Neural progenitor cell (in vitro differentiated cells): ENCODE results near the gene SCLY. TPM values are rescaled to one million over a fixed set of nuclear protein-coding genes. Genes with fewer than 3 reads are reported as not detected.

ENCODE experiments used
- DNase-seq: peaks from one replicate; pipeline ENCODE4 v3.0.0-alpha.2; 2016; ENCODE audit warnings: low spot score
- H2AFZ ChIP-seq: fragments of 200-600 bp; sonication (generic); replicated peaks from 2 replicates; pipeline ENCODE4 v1.6.1; 2016; ENCODE audit warnings: antibody characterized with exemption
- H3F3A ChIP-seq: fragments of 200-600 bp; sonication (generic); 2 replicates; pipeline ENCODE4 v1.6.1; 2016; ENCODE audit warnings: antibody characterized with exemption, low read depth
- H3K27ac ChIP-seq: fragments of 200-600 bp; sonication (generic); 2 replicates; pipeline ENCODE4 v1.5.1; 2016; ENCODE audit warnings: mild to moderate bottlenecking
- H3K27me3 ChIP-seq: fragments of 200-600 bp; sonication (generic); 2 replicates; pipeline ENCODE4 v1.6.1; 2016; ENCODE audit warnings: mild to moderate bottlenecking, moderate library complexity
- H3K36me3 ChIP-seq: fragments of 200-600 bp; sonication (generic); 2 replicates; pipeline ENCODE4 v1.5.1; 2016
- H3K4me1 ChIP-seq: fragments of 200-600 bp; sonication (generic); 2 replicates; pipeline ENCODE4 v1.6.1; 2016; ENCODE audit warnings: mixed run types
- H3K4me2 ChIP-seq: fragments of 200-600 bp; sonication (generic); 2 replicates; pipeline ENCODE4 v1.6.1; 2016
- H3K4me3 ChIP-seq: fragments of 200-600 bp; sonication (generic); 2 replicates; pipeline ENCODE4 v1.5.1; 2016
- H3K79me2 ChIP-seq: fragments of 200-600 bp; sonication (generic); 2 replicates; pipeline ENCODE4 v1.6.1; 2016; ENCODE audit warnings: low read depth
- H3K9ac ChIP-seq: fragments of 200-600 bp; sonication (generic); 2 replicates; pipeline ENCODE4 v1.6.1; 2016
- H3K9me3 ChIP-seq: fragments of 200-600 bp; sonication (generic); 2 replicates; pipeline ENCODE4 v1.5.1; 2016; ENCODE audit warnings: low read depth
- H4K20me1 ChIP-seq: fragments of 200-600 bp; sonication (generic); 2 replicates; pipeline ENCODE4 v1.6.1; 2016; ENCODE audit warnings: low read depth
- H3K27ac Mint-ChIP-seq: 3 replicates; pipeline ENCODE4 v1.8.0; 2021; ENCODE audit warnings: mixed read lengths
- H3K27me3 Mint-ChIP-seq: 2 replicates; pipeline ENCODE4 v1.8.0; 2022; ENCODE audit warnings: low read depth, mild to moderate bottlenecking, inconsistent platforms, moderate library complexity, mixed read lengths; ENCODE audit not compliant: insufficient read depth
- H3K36me3 Mint-ChIP-seq: 3 replicates; pipeline ENCODE4 v1.8.0; 2021; ENCODE audit warnings: mixed read lengths
- H3K4me1 Mint-ChIP-seq: 3 replicates; pipeline ENCODE4 v1.8.0; 2021; ENCODE audit warnings: mixed read lengths
- H3K4me3 Mint-ChIP-seq: 3 replicates; pipeline ENCODE4 v1.8.0; 2021; ENCODE audit warnings: mild to moderate bottlenecking, moderate library complexity, mixed read lengths
- H3K9me3 Mint-ChIP-seq: 3 replicates; pipeline ENCODE4 v1.8.0; 2020; ENCODE audit warnings: mixed read lengths
- CTCF ChIP-seq: fragments of 200-600 bp; sonication (generic); IDR thresholded peaks from 2 replicates; pipeline ENCODE4 v1.5.1; 2017; ENCODE audit warnings: antibody characterized with exemption, mild to moderate bottlenecking
- EZH2 ChIP-seq: fragments of 200-600 bp; sonication (generic); IDR thresholded peaks from 2 replicates; pipeline ENCODE4 v1.6.1; 2017; ENCODE audit warnings: antibody characterized with exemption, mild to moderate bottlenecking, moderate library complexity
- EZH2phosphoT487 ChIP-seq: fragments of 200-600 bp; sonication (generic); IDR thresholded peaks from 2 replicates; pipeline ENCODE4 v1.6.1; 2017; ENCODE audit warnings: antibody characterized with exemption
- total RNA-seq: library from RNA; depleted of rRNA; stranded (reverse); fragments of >200 nt; gene quantifications from 2 replicates; pipeline ENCODE4 v1.2.3, GENCODE V29; 2015; ENCODE audit warnings: low replicate concordance

Gene SCLY
- total RNA-seq, 1 donor from 2014 or later = 44.1 TPM

GRCh38 chr2:238022594-238023157, 38.1 kb upstream of the SCLY start:
- Mint-ChIP-seq H3K36me3 (peaks cover 2% of the 10 kb centered on the region), H3K27me3 (no peaks in the 10 kb centered on the region), H3K9me3 (no peaks in the 10 kb centered on the region), H3K4me1 (no peaks in the 10 kb centered on the region), H3K4me3 (no peak overlapping the region), H3K27ac (no peak overlapping the region)
- Histone ChIP-seq H3K79me2 (no peaks in the 10 kb centered on the region), H2AFZ (no peak overlapping the region), H3K4me3 (no peak overlapping the region), H3K9ac (no peak overlapping the region), H3K9me3 (no peaks in the 10 kb centered on the region), H4K20me1 (peaks cover 5% of the 10 kb centered on the region), H3K27me3 (no peaks in the 10 kb centered on the region), H3F3A (no peaks in the 10 kb centered on the region), H3K36me3 (no peaks in the 10 kb centered on the region), H3K4me1 (no peaks in the 10 kb centered on the region), H3K27ac (no peak overlapping the region), H3K4me2 (no peak overlapping the region)
- TF ChIP-seq EZH2phosphoT487 = no peak
- TF ChIP-seq EZH2 = no peak
- TF ChIP-seq CTCF = no peak
- no peak for DNase-seq

- Histone ChIP-seq H3K79me2 (no peaks in the 10 kb centered on the region), H4K20me1 (peaks cover 9% of the 10 kb centered on the region), H3K27me3 (no peaks in the 10 kb centered on the region), H3K4me1 (no peaks in the 10 kb centered on the region), H3K4me2 (no peak overlapping the region), H2AFZ (no peak overlapping the region), H3F3A (no peaks in the 10 kb centered on the region), H3K9ac (no peak overlapping the region), H3K4me3 (no peak overlapping the region), H3K36me3 (no peaks in the 10 kb centered on the region), H3K9me3 (no peaks in the 10 kb centered on the region), H3K27ac (no peak overlapping the region)
- no peak overlapping the region for H3K27ac Mint-ChIP-seq
- no peaks in the 10 kb centered on the region for H3K9me3 Mint-ChIP-seq
- TF ChIP-seq CTCF = no peak
- no peak for TF ChIP-seq EZH2
- TF ChIP-seq EZH2phosphoT487 = no peak
- no peak for DNase-seq
- peaks cover 2% of the 10 kb centered on the region for H3K36me3 Mint-ChIP-seq
- H3K4me1 Mint-ChIP-seq = no peaks in the 10 kb centered on the region
- H3K4me3 Mint-ChIP-seq = no peak overlapping the region
- no peaks in the 10 kb centered on the region for H3K27me3 Mint-ChIP-seq
These were observed 37.2 kb upstream of the SCLY start for GRCh38 chr2:238023608-238024007.

GRCh38 chr2:238024986-238025385, 35.8 kb upstream of the SCLY start:
- H3K4me3 Mint-ChIP-seq = no peak overlapping the region
- TF ChIP-seq EZH2phosphoT487 = no peak
- no peak for TF ChIP-seq CTCF
- no peak for TF ChIP-seq EZH2
- H3K9ac ChIP-seq = no peak overlapping the region
- H3K27ac ChIP-seq = no peak overlapping the region
- H3K36me3 ChIP-seq = no peaks in the 10 kb centered on the region
- H3K4me1 ChIP-seq = no peaks in the 10 kb centered on the region
- no peaks in the 10 kb centered on the region for H3K27me3 Mint-ChIP-seq
- no peaks in the 10 kb centered on the region for H3K79me2 ChIP-seq
- no peaks in the 10 kb centered on the region for H3F3A ChIP-seq
- peaks cover 2% of the 10 kb centered on the region for H3K36me3 Mint-ChIP-seq
- no peaks in the 10 kb centered on the region for H3K9me3 ChIP-seq
- no peaks in the 10 kb centered on the region for H3K4me1 Mint-ChIP-seq
- no peaks in the 10 kb centered on the region for H3K9me3 Mint-ChIP-seq
- H3K4me2 ChIP-seq = no peak overlapping the region
- no peaks in the 10 kb centered on the region for H3K27me3 ChIP-seq
- no peak for DNase-seq
- peaks cover 9% of the 10 kb centered on the region for H4K20me1 ChIP-seq
- H3K4me3 ChIP-seq = no peak overlapping the region
- no peak overlapping the region for H2AFZ ChIP-seq
- H3K27ac Mint-ChIP-seq = no peak overlapping the region
